NT2/D1 (cell line): ENCODE results near the gene SCAI.
"Not testable (repeated sequence)": the region's sequence is repeated elsewhere in the genome, so short reads cannot be mapped to it uniquely, and the experiment has no call there.

ENCODE experiments used
- DNase-seq: peaks from one replicate; pipeline ENCODE4 v3.0.0-alpha.2; 2011; ENCODE audit warnings: low read depth, low spot score
- H3K27me3 ChIP-seq: 2 replicates; pipeline ENCODE4 v1.6.0; 2011; ENCODE audit warnings: mild to moderate bottlenecking; ENCODE audit not compliant: insufficient read length, insufficient read depth
- H3K36me3 ChIP-seq: 2 replicates; pipeline ENCODE4 v1.6.1; 2011; ENCODE audit warnings: mild to moderate bottlenecking, low read length, mixed read lengths; ENCODE audit not compliant: insufficient read depth, insufficient read length
- H3K4me1 ChIP-seq: 2 replicates; pipeline ENCODE4 v1.5.1; 2011; ENCODE audit not compliant: insufficient read depth, insufficient read length
- H3K4me3 ChIP-seq: 2 replicates; pipeline ENCODE4 v1.5.1; 2011; ENCODE audit warnings: low read depth; ENCODE audit not compliant: insufficient read length
- H3K9ac ChIP-seq: 2 replicates; pipeline ENCODE4 v1.6.0; 2011; ENCODE audit warnings: low read depth; ENCODE audit not compliant: insufficient read length
- H3K9me3 ChIP-seq: 2 replicates; pipeline ENCODE4 v1.5.1; 2011; ENCODE audit warnings: mild to moderate bottlenecking, low read length; ENCODE audit not compliant: insufficient read depth
- SUZ12 ChIP-seq: IDR thresholded peaks from 2 replicates; pipeline ENCODE4 v1.6.1; 2011; ENCODE audit not compliant: insufficient read length, insufficient read depth; ENCODE audit errors: extremely low read depth
- YY1 ChIP-seq: IDR thresholded peaks from 2 replicates; pipeline ENCODE4 v1.6.1; 2011; ENCODE audit not compliant: insufficient read length, insufficient read depth
- ZNF274 ChIP-seq: IDR thresholded peaks from 2 replicates; pipeline ENCODE4 v1.6.1; 2011; ENCODE audit warnings: mild to moderate bottlenecking, low read depth, low read length

Gene SCAI

GRCh38 chr9:125003332-125003731, 140.0 kb downstream of the SCAI start:
- TF ChIP-seq YY1 (no peak), ZNF274 (no peak), SUZ12 (no peak)
- DNase-seq = no peak
- H3K9ac ChIP-seq = no peak overlapping the region
- H3K4me1 ChIP-seq = no peaks in the 10 kb centered on the region
- H3K9me3 ChIP-seq = no peaks in the 10 kb centered on the region
- H3K4me3 ChIP-seq = no peak overlapping the region
- no peaks in the 10 kb centered on the region for H3K27me3 ChIP-seq
- H3K36me3 ChIP-seq = peaks cover 20% of the 10 kb centered on the region

- Histone ChIP-seq H3K4me3 (no peak overlapping the region), H3K9me3 (no peaks in the 10 kb centered on the region), H3K27me3 (no peaks in the 10 kb centered on the region), H3K36me3 (peaks cover 12% of the 10 kb centered on the region), H3K4me1 (no peaks in the 10 kb centered on the region), H3K9ac (no peak overlapping the region)
- DNase-seq = no peak
- no peak for TF ChIP-seq SUZ12
- TF ChIP-seq ZNF274 = no peak
- no peak for TF ChIP-seq YY1
Measured at GRCh38 chr9:124983698-124984097, 159.6 kb downstream of the SCAI start.

GRCh38 chr9:124980431-124980830, 162.9 kb downstream of the SCAI start:
- DNase-seq = no peak
- no peaks in the 10 kb centered on the region for H3K4me1 ChIP-seq
- TF ChIP-seq SUZ12 (no peak), ZNF274 (no peak), YY1 (no peak)
- H3K4me3 ChIP-seq = no peak overlapping the region
- no peaks in the 10 kb centered on the region for H3K27me3 ChIP-seq
- H3K9me3 ChIP-seq = no peaks in the 10 kb centered on the region
- peaks cover 13% of the 10 kb centered on the region for H3K36me3 ChIP-seq
- no peak overlapping the region for H3K9ac ChIP-seq

GRCh38 chr9:124975131-124975530, 168.2 kb downstream of the SCAI start:
- peak; percentile 59 for DNase-seq
- Histone ChIP-seq H3K9me3 (no peaks in the 10 kb centered on the region), H3K4me3 (no peak overlapping the region), H3K27me3 (no peaks in the 10 kb centered on the region), H3K9ac (no peak overlapping the region), H3K4me1 (no peaks in the 10 kb centered on the region), H3K36me3 (peaks cover 15% of the 10 kb centered on the region)
- no peak for TF ChIP-seq SUZ12
- TF ChIP-seq ZNF274 = no peak
- TF ChIP-seq YY1 = no peak

- H3K9ac ChIP-seq = no peak overlapping the region
- H3K36me3 ChIP-seq = peaks cover 15% of the 10 kb centered on the region
- TF ChIP-seq YY1 = no peak
- TF ChIP-seq SUZ12 = no peak
- TF ChIP-seq ZNF274 = no peak
- no peaks in the 10 kb centered on the region for H3K4me1 ChIP-seq
- no peaks in the 10 kb centered on the region for H3K9me3 ChIP-seq
- no peaks in the 10 kb centered on the region for H3K27me3 ChIP-seq
- no peak overlapping the region for H3K4me3 ChIP-seq
- DNase-seq = no peak
Measured at GRCh38 chr9:124973807-124974206, 169.5 kb downstream of the SCAI start.

- no peaks in the 10 kb centered on the region for H3K4me1 ChIP-seq
- H3K27me3 ChIP-seq = no peaks in the 10 kb centered on the region
- no peak overlapping the region for H3K9ac ChIP-seq
- TF ChIP-seq YY1 = no peak
- TF ChIP-seq SUZ12 = no peak
- H3K9me3 ChIP-seq = no peaks in the 10 kb centered on the region
- H3K4me3 ChIP-seq = no peak overlapping the region
- no peak for DNase-seq
- H3K36me3 ChIP-seq = peaks cover 12% of the 10 kb centered on the region
Measured at GRCh38 chr9:124972241-124972770, 171.0 kb downstream of the SCAI start.

- Histone ChIP-seq H3K9ac (no peak overlapping the region), H3K36me3 (peaks cover 11% of the 10 kb centered on the region), H3K9me3 (no peaks in the 10 kb centered on the region), H3K4me1 (no peaks in the 10 kb centered on the region), H3K4me3 (no peak overlapping the region), H3K27me3 (no peaks in the 10 kb centered on the region)
- DNase-seq = no peak
- TF ChIP-seq YY1 (no peak), SUZ12 (no peak), ZNF274 (no peak)
Measured at GRCh38 chr9:124969401-124969800, 173.9 kb downstream of the SCAI start.

- no peak for TF ChIP-seq SUZ12
- DNase-seq = no peak
- peaks cover 7% of the 10 kb centered on the region for H3K36me3 ChIP-seq
- H3K9me3 ChIP-seq = no peaks in the 10 kb centered on the region
- H3K4me3 ChIP-seq = no peak overlapping the region
- no peaks in the 10 kb centered on the region for H3K27me3 ChIP-seq
- H3K9ac ChIP-seq = no peak overlapping the region
- no peaks in the 10 kb centered on the region for H3K4me1 ChIP-seq
Measured at GRCh38 chr9:124968238-124968637, 175.1 kb downstream of the SCAI start.

- H3K4me3 ChIP-seq, H3K9ac ChIP-seq, H3K4me1 ChIP-seq, DNase-seq, H3K27me3 ChIP-seq, H3K36me3 ChIP-seq, H3K9me3 ChIP-seq: not testable (repeated sequence)
Measured at GRCh38 chr9:124965775-124966568, 177.4 kb downstream of the SCAI start.
